ENCODE measurements around the gene INSYN2B.

- no peak for TF ChIP-seq POLR2A (IDR thresholded peaks at IDR 0.05)
- no peak for TF ChIP-seq CTCF (IDR thresholded peaks at IDR 0.05)
Observed at GRCh38 chr5:169906745-169907649, 73.3 kb downstream of the INSYN2B start.
